Measurements from ENCODE around the gene IFFO2. TPM values are rescaled to one million over a fixed set of nuclear protein-coding genes. Genes with fewer than 3 reads are reported as not detected.
A peak's percentile ranks its signal among the peaks of the same experiment; 100 is the strongest.

Gene IFFO2
- total and polyA plus RNA-seq, 10 of the 15 experiments (the other 5 are each of a cell fraction or from before 2014, with no cell fraction given): 1.2 to 18.4 (median 6.7) TPM

DNA sequence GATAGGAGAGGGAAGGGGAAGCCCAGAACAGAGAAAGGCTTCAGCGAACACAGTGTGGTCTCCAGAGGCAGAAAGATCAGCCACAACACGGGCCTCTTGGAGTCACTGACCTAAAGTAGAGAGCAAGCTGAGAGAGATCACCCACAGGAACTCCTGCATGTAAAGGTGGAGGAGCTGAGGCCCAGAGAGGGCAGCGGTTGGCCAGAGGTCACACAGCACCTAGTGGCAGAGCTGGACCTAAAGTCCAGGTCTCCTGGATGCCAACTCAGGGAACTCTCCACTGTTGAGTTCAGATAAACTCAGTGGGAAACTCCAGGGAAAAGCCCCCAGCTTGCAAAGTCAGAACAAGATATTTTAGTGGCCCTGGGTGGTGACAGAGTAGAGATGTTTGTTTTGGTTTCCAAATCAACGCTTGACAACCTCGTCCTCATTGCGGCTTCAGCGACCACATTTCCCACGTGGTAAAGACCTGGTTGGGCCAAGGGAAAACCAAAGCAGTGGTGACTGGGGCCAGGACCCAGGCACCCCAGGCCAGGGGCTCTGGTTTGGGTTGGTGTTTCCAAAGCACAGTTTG lies 4.6 kb downstream of the IFFO2 start (continued):
- TF ChIP-seq, protein P1, sequence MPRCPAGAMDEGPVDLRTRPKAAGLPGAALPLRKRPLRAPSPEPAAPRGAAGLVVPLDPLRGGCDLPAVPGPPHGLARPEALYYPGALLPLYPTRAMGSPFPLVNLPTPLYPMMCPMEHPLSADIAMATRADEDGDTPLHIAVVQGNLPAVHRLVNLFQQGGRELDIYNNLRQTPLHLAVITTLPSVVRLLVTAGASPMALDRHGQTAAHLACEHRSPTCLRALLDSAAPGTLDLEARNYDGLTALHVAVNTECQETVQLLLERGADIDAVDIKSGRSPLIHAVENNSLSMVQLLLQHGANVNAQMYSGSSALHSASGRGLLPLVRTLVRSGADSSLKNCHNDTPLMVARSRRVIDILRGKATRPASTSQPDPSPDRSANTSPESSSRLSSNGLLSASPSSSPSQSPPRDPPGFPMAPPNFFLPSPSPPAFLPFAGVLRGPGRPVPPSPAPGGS (IDR thresholded peaks at IDR 0.05; ENCODE audit: borderline replicate concordance, insufficient read depth, low read depth, low read length, poor library complexity, severe bottlenecking): peak; percentile 71
- TF ChIP-seq BMI1 (IDR thresholded peaks at IDR 0.05; ENCODE audit: borderline replicate concordance) (peak; percentile 71; the same call in 1 of the 2 replicates), BACH1 (IDR thresholded peaks at IDR 0.05; ENCODE audit: borderline replicate concordance) (peak; percentile 83; the same call in 1 of the 2 replicates), POU2F2 (IDR thresholded peaks at IDR 0.05; ENCODE audit: borderline replicate concordance, low read depth, low read length) (peak; percentile 81; the same call in 2 of the 3 replicates), NR2F1 (conservative IDR thresholded peaks at IDR 0.05) (peak; percentile 86), JUNB (IDR thresholded peaks at IDR 0.05) (peak; percentile 74), POLR2AphosphoS5 (IDR thresholded peaks at IDR 0.05; ENCODE audit: low read length) (peak; percentile 75), HDGF (IDR thresholded peaks at IDR 0.05) (peak; percentile 11; the same call in 1 of the 2 replicates), ATF7 (IDR thresholded peaks at IDR 0.05; ENCODE audit: low read depth) (peak; percentile 80), BHLHE40 (IDR thresholded peaks at IDR 0.05; ENCODE audit: borderline replicate concordance in 1 of 2, low read depth in 2 of 2, low read length in 1 of 2) (peak; percentile 44 to 71; a peak in 3 of 4 replicates), MXI1 (IDR thresholded peaks at IDR 0.05; ENCODE audit: low read depth, low read length) (peak; percentile 67), CBX5 (IDR thresholded peaks at IDR 0.05; ENCODE audit: low read depth) (0 out of 2 replicates have a peak, but pooled peaks have one; percentile 14), STAT3 (IDR thresholded peaks at IDR 0.05; ENCODE audit: low read depth, low read length) (no peak), RB1 (IDR thresholded peaks at IDR 0.05; ENCODE audit: borderline replicate concordance) (no peak), PML (IDR thresholded peaks at IDR 0.05; ENCODE audit: low read length) (peak; percentile 74; the same call in 1 of the 2 replicates), MEF2A (IDR thresholded peaks at IDR 0.05; ENCODE audit: insufficient read depth, low read depth, low read length) (peak; percentile 58), BRCA1 (IDR thresholded peaks at IDR 0.05; ENCODE audit: low read depth, low read length) (no peak), CREM (IDR thresholded peaks at IDR 0.05; ENCODE audit: low read depth) (peak; percentile 55), SUZ12 (IDR thresholded peaks at IDR 0.05; ENCODE audit: unreplicated experiment) (no peak), EP300 (IDR thresholded peaks at IDR 0.05; ENCODE audit: borderline replicate concordance in 1 of 2, control insufficient read depth in 1 of 2, low read depth in 2 of 2, low read length in 2 of 2) (peak; percentile 79 to 97)
- TF ChIP-seq, protein P2, sequence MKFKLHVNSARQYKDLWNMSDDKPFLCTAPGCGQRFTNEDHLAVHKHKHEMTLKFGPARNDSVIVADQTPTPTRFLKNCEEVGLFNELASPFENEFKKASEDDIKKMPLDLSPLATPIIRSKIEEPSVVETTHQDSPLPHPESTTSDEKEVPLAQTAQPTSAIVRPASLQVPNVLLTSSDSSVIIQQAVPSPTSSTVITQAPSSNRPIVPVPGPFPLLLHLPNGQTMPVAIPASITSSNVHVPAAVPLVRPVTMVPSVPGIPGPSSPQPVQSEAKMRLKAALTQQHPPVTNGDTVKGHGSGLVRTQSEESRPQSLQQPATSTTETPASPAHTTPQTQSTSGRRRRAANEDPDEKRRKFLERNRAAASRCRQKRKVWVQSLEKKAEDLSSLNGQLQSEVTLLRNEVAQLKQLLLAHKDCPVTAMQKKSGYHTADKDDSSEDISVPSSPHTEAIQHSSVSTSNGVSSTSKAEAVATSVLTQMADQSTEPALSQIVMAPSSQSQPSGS (IDR thresholded peaks at IDR 0.05; ENCODE audit: low read length): no peak; the same call in 1 of the 2 replicates
- TF ChIP-seq, protein P3, sequence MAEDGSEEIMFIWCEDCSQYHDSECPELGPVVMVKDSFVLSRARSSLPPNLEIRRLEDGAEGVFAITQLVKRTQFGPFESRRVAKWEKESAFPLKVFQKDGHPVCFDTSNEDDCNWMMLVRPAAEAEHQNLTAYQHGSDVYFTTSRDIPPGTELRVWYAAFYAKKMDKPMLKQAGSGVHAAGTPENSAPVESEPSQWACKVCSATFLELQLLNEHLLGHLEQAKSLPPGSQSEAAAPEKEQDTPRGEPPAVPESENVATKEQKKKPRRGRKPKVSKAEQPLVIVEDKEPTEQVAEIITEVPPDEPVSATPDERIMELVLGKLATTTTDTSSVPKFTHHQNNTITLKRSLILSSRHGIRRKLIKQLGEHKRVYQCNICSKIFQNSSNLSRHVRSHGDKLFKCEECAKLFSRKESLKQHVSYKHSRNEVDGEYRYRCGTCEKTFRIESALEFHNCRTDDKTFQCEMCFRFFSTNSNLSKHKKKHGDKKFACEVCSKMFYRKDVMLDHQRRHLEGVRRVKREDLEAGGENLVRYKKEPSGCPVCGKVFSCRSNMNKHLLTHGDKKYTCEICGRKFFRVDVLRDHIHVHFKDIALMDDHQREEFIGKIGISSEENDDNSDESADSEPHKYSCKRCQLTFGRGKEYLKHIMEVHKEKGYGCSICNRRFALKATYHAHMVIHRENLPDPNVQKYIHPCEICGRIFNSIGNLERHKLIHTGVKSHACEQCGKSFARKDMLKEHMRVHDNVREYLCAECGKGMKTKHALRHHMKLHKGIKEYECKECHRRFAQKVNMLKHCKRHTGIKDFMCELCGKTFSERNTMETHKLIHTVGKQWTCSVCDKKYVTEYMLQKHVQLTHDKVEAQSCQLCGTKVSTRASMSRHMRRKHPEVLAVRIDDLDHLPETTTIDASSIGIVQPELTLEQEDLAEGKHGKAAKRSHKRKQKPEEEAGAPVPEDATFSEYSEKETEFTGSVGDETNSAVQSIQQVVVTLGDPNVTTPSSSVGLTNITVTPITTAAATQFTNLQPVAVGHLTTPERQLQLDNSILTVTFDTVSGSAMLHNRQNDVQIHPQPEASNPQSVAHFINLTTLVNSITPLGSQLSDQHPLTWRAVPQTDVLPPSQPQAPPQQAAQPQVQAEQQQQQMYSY (CRISPR knock-in tag; IDR thresholded peaks at IDR 0.05): no peak
- TF ChIP-seq, protein P4, sequence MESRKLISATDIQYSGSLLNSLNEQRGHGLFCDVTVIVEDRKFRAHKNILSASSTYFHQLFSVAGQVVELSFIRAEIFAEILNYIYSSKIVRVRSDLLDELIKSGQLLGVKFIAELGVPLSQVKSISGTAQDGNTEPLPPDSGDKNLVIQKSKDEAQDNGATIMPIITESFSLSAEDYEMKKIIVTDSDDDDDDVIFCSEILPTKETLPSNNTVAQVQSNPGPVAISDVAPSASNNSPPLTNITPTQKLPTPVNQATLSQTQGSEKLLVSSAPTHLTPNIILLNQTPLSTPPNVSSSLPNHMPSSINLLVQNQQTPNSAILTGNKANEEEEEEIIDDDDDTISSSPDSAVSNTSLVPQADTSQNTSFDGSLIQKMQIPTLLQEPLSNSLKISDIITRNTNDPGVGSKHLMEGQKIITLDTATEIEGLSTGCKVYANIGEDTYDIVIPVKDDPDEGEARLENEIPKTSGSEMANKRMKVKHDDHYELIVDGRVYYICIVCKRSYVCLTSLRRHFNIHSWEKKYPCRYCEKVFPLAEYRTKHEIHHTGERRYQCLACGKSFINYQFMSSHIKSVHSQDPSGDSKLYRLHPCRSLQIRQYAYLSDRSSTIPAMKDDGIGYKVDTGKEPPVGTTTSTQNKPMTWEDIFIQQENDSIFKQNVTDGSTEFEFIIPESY (IDR thresholded peaks at IDR 0.05): no peak

Measured in GM12878 (cell line).